HS-5 (cell line): Measurements from ENCODE around the gene TPPP3.

Experiments
- DNase-seq: peaks from one replicate; pipeline ENCODE4 v3.0.0-alpha.2; 2012; ENCODE audit warnings: low read depth

Gene TPPP3

DNA sequence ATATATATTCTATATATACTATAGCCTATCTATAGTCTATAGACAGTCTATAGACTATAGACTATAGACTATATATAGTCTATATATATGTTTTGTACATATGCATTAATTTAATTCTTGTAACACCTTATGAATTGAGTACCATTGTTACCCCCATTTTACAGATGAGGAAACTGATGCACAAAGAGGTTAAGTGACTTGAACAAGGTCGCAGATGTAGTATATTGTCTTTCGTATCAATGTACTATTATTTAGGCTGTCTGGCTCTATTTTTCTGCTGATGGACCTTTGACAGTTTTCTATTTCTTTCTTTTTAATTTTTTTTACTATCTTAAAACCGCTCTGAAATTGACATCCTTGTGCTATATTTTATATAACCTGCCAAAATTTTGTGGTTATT lies 52.0 kb downstream of the TPPP3 start:
- no peak for DNase-seq
